NCI-H2227 treated with DMSO at 0.1 percent for 48 hours (cell line): ENCODE measurements around the gene TREM2.
"Not testable (repeated sequence)": the region's sequence is repeated elsewhere in the genome, so short reads cannot be mapped to it uniquely, and the experiment has no call there.

Source experiments
- DNase-seq: peaks from one replicate; lab custom pipeline; 2025; lab: John Stamatoyannopoulos, UW

The TREM2 gene

GRCh38 chr6:41162687-41163418 lies at the start of gene TREM2:
TREM2 (minus strand) TSS chr6:41163116; CDS start chr6:41163082, 34 bp downstream.
- no peak for DNase-seq

GRCh38 chr6:41209547-41210320 lies 46.8 kb upstream of the TREM2 start:
- no peak for DNase-seq

DNA sequence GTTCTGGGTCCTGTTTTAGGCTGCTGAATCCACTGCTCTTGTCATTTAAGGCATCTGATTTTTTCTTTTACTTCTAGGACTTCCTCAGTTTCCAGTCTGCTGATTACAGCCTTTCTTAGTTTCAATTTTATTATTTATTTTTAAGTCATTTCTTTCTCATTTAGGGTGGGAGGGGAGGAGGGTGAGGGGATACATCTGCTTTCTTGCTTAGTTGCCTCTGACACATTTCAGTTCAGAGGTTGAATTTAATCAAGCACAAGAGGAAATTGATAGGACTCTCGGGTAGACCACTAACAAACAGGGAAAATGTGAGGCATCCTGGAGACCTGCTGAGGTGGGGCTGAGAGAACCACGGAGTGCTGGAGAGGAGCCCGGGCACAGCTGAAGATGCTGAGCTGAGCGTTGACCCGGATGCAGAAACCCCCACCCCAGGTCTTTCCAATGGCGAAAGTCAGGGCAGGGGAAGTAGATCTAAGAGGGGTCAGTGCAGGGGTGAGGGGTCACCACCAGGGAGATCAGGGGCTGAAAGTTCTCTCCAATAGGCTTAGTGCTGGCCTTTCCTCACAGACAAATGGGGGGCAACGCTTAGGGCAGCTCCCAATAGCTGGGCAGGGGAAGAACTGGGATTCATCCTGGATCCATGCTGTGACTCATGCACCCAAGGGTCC lies 45.7 kb upstream of the TREM2 start:
- DNase-seq: no peak

DNA sequence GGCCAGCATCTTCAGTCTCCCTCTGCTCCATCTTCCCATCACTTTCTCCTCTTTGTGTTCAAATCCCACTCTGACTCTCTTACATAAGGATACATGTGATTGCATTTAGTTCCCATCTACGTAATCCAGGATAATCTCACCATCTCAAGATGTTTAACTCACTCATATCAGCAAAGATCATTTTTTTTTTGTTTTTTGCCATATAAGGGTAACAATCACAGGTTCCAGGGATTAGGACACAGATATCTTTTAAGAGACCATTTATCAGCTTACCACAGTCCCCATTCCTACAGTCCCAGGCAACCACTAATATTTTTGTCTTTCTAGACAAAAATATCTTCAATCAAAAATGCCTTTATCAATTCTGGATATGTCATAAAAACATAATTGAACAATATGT lies 41.2 kb upstream of the TREM2 start:
- no peak for DNase-seq

DNA sequence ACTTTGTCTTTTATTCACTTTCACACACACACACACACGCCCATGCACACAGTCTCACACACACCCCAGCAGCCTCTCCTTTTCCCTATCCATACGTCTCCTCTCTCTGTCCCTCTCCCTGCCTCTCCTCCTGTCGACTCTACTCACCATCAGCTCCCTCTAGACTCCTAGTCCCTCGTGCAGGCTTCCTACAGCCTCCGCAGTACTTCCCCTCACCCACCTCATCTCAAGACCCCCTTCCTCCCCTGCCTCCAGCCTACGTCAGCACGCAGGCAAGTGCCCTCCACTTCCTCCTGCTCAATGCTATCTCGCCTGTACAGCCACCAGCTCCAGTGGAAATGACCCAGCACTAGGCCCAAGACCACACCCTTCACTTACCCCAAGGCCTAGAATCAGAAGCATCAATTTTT lies 38.9 kb upstream of the TREM2 start:
- DNase-seq: no peak

DNA sequence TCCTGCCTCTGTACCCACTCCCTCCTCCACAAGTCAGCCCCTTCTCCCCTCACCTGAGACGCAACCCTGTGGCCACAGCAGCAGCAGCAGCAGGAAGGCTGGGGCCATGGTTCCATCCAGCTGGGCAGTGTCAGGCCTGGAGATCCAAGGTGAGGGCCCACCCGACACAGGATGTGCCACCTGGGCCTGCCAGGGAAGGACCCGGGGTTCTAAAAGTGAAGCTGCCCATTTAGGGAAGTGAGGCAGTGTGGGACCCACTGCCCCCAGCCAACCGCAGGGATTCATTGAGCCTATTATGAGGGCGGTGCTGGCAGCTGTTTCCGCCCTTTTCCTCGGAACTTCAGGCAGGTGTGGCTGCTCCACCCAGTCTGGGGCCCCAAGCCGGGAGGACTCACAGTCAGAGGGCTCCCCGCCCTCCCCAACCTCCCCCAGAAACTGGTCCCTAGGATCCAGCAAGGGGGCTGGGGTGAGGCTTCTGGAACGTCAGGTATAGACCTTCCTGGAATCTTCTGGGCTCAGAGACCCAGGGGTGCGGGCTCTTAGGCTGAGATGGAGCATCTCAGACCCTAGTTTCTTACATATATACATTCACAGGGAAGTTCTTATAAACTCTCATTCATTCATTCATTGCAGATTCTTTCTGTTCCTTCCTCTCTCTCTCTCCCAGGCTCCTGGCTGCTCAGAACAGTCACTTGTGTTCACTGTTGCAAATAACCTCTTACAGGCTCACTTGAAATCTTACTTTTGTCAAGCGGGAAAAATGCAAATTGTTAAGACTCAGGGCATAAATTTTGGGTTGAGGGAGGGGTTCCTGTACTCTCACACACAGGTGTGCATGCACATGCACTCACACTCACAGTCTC lies 38.2 kb upstream of the TREM2 start, which contains the start of gene TREML2:
TREML2 (minus strand) TSS at position 249 of the 863 bp plus-strand sequence; CDS start at position 108, 141 bp downstream.
- DNase-seq: no peak

- DNase-seq: no peak
Measured at GRCh38 chr6:41200296-41200900, 37.5 kb upstream of the TREM2 start.

DNA sequence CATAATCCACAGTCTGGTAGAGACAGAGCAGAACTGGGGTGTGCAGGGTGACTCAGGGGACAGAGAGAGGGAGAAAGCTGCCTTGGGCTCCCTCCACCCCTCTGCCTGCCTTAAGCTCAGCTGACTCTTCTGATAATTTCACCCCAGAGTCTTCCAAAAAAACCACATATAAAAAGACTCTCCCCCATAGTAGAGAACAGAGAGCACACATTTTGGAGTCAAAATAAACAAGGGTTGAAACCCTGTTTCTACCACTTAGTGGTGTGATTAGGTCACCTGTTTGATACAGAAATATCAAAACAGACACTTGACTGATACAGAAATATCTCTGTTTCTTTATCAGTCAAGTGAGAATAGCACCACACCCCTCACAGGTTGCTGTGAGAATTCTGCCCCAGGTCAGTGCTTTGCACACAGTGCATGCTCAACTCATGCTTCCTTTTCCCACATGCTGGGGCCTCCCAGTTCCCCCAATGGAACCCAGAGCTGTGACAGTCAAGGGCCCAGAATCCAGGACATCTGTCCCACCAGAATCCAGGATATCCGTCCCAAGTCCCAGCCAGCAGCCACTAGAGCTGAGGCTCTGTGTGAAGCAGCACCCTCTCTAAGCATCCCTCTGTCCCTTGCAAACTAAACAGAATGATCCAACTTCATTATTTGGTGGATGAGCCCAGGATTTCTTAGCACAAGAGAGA lies 36.8 kb upstream of the TREM2 start:
- no peak for DNase-seq

- no peak for DNase-seq
Measured at GRCh38 chr6:41197234-41197633, 34.3 kb upstream of the TREM2 start.

- DNase-seq: no peak
Measured at GRCh38 chr6:41194386-41194785, 31.5 kb upstream of the TREM2 start.

DNA sequence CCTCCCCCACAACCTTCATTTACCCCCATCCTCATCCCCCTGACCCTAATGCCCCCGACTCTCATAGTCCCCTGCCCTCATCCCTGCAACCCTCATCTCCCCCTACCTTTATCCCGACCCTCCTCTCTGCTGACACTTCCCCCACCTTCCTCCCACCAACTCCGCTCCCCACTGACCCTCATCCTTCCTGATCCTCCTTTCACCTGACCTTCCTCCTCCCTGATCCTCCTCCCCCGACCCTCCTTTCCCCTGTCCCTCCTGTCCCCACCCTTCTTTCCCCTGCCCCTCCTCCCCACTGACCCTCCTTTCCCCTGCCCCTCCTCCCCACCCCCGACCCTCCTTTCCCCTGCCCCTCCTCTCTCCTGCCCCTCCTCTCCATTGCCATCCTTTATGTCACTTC lies 31.0 kb upstream of the TREM2 start:
- no peak for DNase-seq

- no peak for DNase-seq
Measured at GRCh38 chr6:41193171-41193734, 30.3 kb upstream of the TREM2 start.

DNA sequence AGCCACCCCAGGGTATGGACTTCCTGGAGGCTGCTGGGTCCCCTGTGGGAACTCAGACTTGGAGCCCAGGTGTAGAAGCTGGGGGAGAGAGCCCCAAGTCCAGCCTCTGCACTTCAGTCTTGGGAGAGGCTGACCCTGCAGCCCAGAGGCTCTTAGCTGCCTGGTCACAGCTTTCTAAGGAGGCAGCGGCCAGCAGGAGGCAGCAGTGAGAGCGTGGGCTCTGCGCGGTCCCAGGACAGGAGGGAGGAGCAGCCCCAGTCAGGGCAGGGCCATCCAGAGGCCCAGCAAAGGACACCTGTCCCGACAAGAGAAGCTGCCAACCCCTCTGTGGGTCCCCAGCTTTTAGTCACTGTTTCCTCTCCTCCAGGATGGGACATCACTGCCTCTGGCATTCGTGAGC lies 28.7 kb upstream of the TREM2 start:
- no peak for DNase-seq

DNA sequence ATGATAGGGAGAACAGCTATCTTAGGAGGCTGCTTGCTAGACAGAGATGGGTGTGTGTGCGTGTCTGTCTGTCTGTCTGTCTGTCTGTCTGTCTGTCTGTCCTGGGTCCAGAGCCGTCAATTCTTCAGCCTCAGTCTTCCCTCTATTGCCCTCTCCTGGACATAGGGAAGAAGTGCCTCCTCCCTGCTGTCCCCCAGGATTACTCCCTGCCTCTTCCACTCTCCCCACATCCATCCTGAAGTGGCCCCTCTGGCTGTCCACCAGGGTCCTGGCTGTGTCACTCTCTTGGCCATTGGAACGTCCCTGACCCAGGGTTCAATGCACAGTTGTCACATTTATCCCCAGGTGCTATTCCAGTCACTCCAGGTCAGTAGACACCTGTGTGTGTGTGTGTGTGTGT lies 27.9 kb upstream of the TREM2 start:
- no peak for DNase-seq

- DNase-seq: no peak
Measured at GRCh38 chr6:41189967-41190366, 27.1 kb upstream of the TREM2 start.

- DNase-seq: not testable (repeated sequence)
Measured at GRCh38 chr6:41189046-41189445, 26.1 kb upstream of the TREM2 start.

GRCh38 chr6:41187924-41188886 lies 25.3 kb upstream of the TREM2 start:
- no peak for DNase-seq

GRCh38 chr6:41186031-41186562 lies 23.2 kb upstream of the TREM2 start:
- DNase-seq: no peak

DNA sequence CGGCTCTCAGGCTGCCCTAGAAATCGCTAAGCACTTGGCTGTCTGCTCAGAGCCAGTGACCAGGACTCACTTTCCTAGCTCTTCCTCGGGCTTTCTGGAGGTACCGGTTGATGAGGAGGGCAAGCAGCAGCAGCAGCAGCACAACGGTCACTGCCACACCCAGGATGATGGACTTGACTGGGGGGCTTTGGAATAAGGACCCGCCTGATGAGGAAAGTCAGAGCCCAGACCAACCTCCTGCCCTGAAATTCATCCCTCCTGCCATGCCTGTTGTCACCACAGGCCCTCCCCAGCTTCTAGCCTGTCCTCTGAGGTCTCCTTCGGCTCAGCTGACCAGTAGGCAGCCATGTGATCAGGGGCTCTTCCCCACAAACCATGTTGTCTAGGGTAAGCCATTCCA lies 21.8 kb upstream of the TREM2 start:
- DNase-seq: no peak
